ENCODE measurements around the gene SBF2. TPM values are rescaled to one million over a fixed set of nuclear protein-coding genes. Genes with fewer than 3 reads are reported as not detected.

The SBF2 gene
- total and polyA plus RNA-seq, 2 of the 13 experiments (the other 11 are each of a cell fraction or from before 2014, with no cell fraction given), result 24.0 to 45.8 TPM

DNA sequence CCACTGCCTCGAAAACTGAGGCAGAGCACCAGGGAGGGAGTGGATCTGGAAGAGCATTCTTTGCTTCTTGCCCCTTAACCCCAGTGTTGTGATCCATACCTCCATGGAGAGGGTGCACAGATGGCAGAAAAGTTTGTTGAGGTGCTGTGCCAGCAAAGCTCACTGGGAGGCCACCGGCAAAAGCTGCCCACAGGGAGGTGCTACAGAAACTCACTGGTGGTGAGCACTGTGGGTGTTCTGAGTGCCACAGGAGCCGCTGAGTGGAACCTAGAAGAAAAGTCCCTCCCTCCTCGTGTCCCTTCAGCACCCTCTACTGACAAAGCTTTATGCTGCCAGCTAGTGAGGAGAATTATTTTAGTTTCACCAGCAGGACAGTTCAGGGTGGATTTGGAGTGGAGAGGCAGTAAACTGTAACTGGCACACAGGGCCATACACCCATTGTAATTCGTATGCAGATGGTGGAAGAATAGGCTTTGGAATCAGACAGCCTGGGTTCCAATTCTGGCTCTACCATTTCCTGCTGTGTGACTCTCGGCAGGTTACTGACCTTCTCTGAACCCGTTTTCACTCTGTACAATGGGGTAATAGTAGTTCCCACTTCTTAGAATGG is 545.6 kb downstream of the SBF2 start (continued):
- TF ChIP-seq CENPT (CRISPR knock-in tag; IDR thresholded peaks at IDR 0.05; ENCODE audit: low read depth), result no peak
- TF ChIP-seq ZFY (CRISPR knock-in tag; IDR thresholded peaks at IDR 0.05), result no peak
- TF ChIP-seq, protein P1, sequence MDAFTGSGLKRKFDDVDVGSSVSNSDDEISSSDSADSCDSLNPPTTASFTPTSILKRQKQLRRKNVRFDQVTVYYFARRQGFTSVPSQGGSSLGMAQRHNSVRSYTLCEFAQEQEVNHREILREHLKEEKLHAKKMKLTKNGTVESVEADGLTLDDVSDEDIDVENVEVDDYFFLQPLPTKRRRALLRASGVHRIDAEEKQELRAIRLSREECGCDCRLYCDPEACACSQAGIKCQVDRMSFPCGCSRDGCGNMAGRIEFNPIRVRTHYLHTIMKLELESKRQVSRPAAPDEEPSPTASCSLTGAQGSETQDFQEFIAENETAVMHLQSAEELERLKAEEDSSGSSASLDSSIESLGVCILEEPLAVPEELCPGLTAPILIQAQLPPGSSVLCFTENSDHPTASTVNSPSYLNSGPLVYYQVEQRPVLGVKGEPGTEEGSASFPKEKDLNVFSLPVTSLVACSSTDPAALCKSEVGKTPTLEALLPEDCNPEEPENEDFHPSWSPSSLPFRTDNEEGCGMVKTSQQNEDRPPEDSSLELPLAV (CRISPR knock-in tag; conservative IDR thresholded peaks at IDR 0.05; ENCODE audit: low read depth), result no peak
- TF ChIP-seq, protein P2, sequence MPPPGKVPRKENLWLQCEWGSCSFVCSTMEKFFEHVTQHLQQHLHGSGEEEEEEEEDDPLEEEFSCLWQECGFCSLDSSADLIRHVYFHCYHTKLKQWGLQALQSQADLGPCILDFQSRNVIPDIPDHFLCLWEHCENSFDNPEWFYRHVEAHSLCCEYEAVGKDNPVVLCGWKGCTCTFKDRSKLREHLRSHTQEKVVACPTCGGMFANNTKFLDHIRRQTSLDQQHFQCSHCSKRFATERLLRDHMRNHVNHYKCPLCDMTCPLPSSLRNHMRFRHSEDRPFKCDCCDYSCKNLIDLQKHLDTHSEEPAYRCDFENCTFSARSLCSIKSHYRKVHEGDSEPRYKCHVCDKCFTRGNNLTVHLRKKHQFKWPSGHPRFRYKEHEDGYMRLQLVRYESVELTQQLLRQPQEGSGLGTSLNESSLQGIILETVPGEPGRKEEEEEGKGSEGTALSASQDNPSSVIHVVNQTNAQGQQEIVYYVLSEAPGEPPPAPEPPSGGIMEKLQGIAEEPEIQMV (CRISPR knock-in tag; IDR thresholded peaks at IDR 0.05; ENCODE audit: low read depth), result no peak
- TF ChIP-seq ATF7 (IDR thresholded peaks at IDR 0.05), result no peak
- TF ChIP-seq ATF7 (CRISPR knock-in tag; IDR thresholded peaks at IDR 0.05), result no peak
- TF ChIP-seq WIZ (CRISPR knock-in tag; IDR thresholded peaks at IDR 0.05), result no peak
- TF ChIP-seq, protein P3, sequence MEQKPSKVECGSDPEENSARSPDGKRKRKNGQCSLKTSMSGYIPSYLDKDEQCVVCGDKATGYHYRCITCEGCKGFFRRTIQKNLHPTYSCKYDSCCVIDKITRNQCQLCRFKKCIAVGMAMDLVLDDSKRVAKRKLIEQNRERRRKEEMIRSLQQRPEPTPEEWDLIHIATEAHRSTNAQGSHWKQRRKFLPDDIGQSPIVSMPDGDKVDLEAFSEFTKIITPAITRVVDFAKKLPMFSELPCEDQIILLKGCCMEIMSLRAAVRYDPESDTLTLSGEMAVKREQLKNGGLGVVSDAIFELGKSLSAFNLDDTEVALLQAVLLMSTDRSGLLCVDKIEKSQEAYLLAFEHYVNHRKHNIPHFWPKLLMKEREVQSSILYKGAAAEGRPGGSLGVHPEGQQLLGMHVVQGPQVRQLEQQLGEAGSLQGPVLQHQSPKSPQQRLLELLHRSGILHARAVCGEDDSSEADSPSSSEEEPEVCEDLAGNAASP (CRISPR knock-in tag; IDR thresholded peaks at IDR 0.05; ENCODE audit: borderline replicate concordance), result no peak
- TF ChIP-seq ZNF335 (CRISPR knock-in tag; IDR thresholded peaks at IDR 0.05), result no peak
- TF ChIP-seq, protein P4, sequence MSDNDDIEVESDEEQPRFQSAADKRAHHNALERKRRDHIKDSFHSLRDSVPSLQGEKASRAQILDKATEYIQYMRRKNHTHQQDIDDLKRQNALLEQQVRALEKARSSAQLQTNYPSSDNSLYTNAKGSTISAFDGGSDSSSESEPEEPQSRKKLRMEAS (IDR thresholded peaks at IDR 0.05), result no peak; the same call in 1 of the 2 replicates
- TF ChIP-seq FOXJ3 (CRISPR knock-in tag; IDR thresholded peaks at IDR 0.05; ENCODE audit: borderline replicate concordance), result no peak
